Cardiac muscle cell (in vitro differentiated cells and primary cell): ENCODE results near the gene THUMPD3. TPM values are rescaled to one million over a fixed set of nuclear protein-coding genes. Genes with fewer than 3 reads are reported as not detected.
A peak's percentile ranks its signal among the peaks of the same experiment; 100 is the strongest.

Source experiments
- DNase-seq, 2 donors: peaks; one replicate each; pipeline versions ENCODE4 v3.0.0 to v3.0.0-alpha.2; 2010 to 2017; ENCODE audit warnings: low read depth in 1 of 2, low spot score in 1 of 2
- H3K27ac ChIP-seq: fragments of 200-600 bp; sonication (generic); 2 replicates; pipeline ENCODE4 v1.5.1; 2016
- H3K27me3 ChIP-seq: fragments of 200-600 bp; sonication (generic); 2 replicates; pipeline ENCODE4 v1.6.0; 2016; ENCODE audit warnings: control low read depth
- H3K36me3 ChIP-seq: fragments of 200-600 bp; sonication (generic); 2 replicates; pipeline ENCODE4 v1.5.1; 2016; ENCODE audit warnings: control low read depth
- H3K4me1 ChIP-seq: fragments of 200-600 bp; sonication (generic); 2 replicates; pipeline ENCODE4 v1.8.1; 2017; ENCODE audit warnings: low read depth, mild to moderate bottlenecking, mixed run types
- H3K4me3 ChIP-seq: fragments of 200-600 bp; sonication (generic); 2 replicates; pipeline ENCODE4 v1.5.1; 2016; ENCODE audit warnings: mild to moderate bottlenecking
- H3K9me3 ChIP-seq: fragments of 200-600 bp; sonication (generic); 2 replicates; pipeline ENCODE4 v1.5.1; 2017; ENCODE audit warnings: low read depth, mild to moderate bottlenecking, control low read depth
- polyA plus RNA-seq: library from polyadenylated mRNA; unstranded; fragments of >200 nt; fragmentation: Nextera tagmentation; extraction: Ambion mirVana; gene quantifications from 2 replicates; pipeline ENCODE4 v1.2.1, GENCODE V29; 2016
- total RNA-seq: library from RNA; depleted of rRNA; stranded (reverse); fragments of >200 nt; gene quantifications from 2 replicates; pipeline ENCODE4 v1.2.3, GENCODE V29; 2016
- TF ChIP-seq, protein P1 (sequence below): IDR thresholded peaks from 2 replicates; pipeline ENCODE4 v1.5.1; 2012; ENCODE audit warnings: low read depth, mild to moderate bottlenecking, low read length

THUMPD3 gene, protein sequence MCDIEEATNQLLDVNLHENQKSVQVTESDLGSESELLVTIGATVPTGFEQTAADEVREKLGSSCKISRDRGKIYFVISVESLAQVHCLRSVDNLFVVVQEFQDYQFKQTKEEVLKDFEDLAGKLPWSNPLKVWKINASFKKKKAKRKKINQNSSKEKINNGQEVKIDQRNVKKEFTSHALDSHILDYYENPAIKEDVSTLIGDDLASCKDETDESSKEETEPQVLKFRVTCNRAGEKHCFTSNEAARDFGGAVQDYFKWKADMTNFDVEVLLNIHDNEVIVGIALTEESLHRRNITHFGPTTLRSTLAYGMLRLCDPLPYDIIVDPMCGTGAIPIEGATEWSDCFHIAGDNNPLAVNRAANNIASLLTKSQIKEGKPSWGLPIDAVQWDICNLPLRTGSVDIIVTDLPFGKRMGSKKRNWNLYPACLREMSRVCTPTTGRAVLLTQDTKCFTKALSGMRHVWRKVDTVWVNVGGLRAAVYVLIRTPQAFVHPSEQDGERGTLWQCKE
- 24.5 and 43.5 TPM in 2 replicates for total RNA-seq
- polyA plus RNA-seq, result 33.6 and 37.7 TPM in 2 replicates

DNA sequence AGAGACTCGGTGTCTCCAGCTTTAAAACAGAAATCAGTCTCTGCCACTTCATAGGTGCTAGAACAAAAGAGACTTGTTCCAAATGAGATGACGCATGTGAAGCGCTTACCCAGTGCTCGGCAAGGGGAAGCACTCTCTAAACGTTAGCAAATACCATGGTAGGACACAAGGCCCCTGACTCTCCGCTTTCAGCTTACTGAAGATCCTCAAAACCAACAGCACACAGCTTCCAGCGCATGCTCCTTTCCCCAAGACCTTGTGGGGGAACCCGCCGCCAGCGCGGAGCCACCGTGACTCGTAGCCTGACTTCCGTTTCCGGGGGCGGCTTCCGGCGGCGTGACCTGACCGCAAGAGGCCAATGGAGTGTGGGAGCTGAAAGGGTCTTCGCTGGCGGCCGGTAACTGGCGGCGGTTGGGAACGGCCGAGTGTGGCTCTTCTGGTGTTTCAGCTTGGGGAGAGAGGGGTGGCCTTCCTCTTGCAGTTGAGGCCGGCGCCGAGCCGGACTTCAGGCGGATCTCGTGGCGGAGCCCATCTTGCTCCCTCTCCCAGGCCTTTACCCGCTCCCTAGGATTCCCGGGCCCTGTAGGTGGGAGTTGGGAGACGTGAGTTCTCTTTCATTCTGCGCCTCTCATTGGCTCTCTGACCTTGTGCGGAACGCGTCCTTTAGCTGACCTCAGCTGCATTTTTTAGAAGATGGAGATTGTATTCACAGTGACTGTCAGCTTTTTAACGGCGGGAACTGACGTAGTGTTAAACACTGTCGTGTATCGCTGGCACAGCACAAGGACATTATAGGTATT is at the start of gene THUMPD3:
Gene THUMPD3 (plus strand): TSS at position 324 of the 800 bp plus-strand sequence. CDS start 2,015 bp downstream, outside the sequence.
- peak within 1 kb of the TSS; percentile 96 for H3K27ac ChIP-seq
- peak; percentile 93 to 96 for DNase-seq
- peaks cover 26% of the 10 kb centered on the region for H3K36me3 ChIP-seq
- TF ChIP-seq, protein P1, sequence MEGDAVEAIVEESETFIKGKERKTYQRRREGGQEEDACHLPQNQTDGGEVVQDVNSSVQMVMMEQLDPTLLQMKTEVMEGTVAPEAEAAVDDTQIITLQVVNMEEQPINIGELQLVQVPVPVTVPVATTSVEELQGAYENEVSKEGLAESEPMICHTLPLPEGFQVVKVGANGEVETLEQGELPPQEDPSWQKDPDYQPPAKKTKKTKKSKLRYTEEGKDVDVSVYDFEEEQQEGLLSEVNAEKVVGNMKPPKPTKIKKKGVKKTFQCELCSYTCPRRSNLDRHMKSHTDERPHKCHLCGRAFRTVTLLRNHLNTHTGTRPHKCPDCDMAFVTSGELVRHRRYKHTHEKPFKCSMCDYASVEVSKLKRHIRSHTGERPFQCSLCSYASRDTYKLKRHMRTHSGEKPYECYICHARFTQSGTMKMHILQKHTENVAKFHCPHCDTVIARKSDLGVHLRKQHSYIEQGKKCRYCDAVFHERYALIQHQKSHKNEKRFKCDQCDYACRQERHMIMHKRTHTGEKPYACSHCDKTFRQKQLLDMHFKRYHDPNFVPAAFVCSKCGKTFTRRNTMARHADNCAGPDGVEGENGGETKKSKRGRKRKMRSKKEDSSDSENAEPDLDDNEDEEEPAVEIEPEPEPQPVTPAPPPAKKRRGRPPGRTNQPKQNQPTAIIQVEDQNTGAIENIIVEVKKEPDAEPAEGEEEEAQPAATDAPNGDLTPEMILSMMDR, result no peak
- peaks cover 12% of the 10 kb centered on the region for H3K4me1 ChIP-seq
- peaks cover 17% of the 10 kb centered on the region for H3K27me3 ChIP-seq
- H3K4me3 ChIP-seq, result peak within 1 kb of the TSS; percentile 38
- H3K9me3 ChIP-seq, result no peaks in the 10 kb centered on the region

DNA sequence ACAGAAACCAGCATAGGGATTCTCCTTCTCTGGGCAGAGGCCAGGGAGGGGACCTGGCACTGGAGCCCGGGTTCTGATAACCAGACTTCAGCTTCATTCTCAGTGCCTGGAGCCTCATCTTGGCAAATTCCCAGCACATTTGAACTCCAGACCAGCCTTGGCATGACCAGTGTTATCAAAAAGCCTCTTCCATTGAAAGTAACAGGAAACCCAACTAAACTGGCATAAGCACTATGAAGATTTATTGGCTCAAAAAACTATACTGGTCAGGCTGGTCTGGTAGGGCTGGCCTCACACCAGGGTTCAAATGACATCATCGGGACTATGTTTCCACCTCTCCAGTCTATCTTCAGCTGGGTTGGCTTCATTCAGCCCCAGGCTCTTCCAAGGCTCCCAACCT is 48.1 kb upstream of the THUMPD3 start:
- TF ChIP-seq, protein P1, result no peak
- no peak for DNase-seq
- Histone ChIP-seq H3K27me3 (no peaks in the 10 kb centered on the region), H3K9me3 (no peaks in the 10 kb centered on the region), H3K36me3 (no peaks in the 10 kb centered on the region), H3K4me1 (no peaks in the 10 kb centered on the region), H3K27ac (no peak overlapping the region), H3K4me3 (no peak overlapping the region)

DNA sequence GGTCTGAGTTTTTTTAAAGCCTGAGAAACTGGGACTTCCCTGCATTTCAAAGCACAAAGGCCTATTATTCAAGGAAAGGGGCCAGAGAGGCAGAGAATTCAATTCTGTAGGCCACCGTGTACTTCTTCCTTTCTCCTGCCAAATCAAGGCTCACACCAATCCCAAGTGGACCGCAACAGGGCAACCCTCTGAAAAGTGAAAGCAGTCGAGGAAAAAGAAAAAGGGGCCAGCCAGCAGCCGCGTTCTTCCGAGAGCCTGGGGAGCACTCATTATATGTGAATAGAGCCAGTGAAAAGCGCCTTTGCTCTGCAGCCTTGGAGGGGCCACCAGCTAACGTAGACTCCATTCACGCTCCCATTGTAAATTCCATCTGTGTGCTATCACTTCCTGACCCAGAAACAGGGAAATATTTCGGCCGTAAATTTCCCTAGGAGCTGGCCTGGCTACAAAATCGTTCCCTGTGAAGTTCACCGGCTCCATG is 45.9 kb upstream of the THUMPD3 start:
- Histone ChIP-seq H3K27me3 (no peaks in the 10 kb centered on the region), H3K4me3 (no peak overlapping the region), H3K4me1 (no peaks in the 10 kb centered on the region)

DNA sequence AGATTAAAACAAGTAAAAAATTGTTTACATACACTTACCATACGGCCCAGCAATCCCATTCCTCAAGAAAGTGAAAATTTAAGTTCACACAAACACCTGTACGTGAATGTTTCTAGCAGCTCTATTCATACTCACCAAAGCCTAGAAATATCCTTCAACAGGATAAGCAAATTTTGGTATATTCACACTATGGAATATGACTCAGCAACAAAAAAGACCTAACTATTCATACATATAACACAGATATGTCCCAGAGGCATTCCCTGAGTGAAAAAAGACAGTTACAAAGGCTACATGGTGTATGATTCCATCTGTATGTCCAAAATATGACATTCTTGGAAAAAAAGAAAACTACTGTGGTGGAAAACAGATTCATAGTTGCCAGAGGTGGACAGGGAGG is 40.1 kb upstream of the THUMPD3 start:
- no peak overlapping the region for H3K27ac ChIP-seq
- no peak overlapping the region for H3K4me3 ChIP-seq
- H3K4me1 ChIP-seq, result no peaks in the 10 kb centered on the region
- no peak for DNase-seq
- H3K27me3 ChIP-seq, result no peaks in the 10 kb centered on the region
- H3K9me3 ChIP-seq, result no peaks in the 10 kb centered on the region
- TF ChIP-seq, protein P1, result no peak
- no peaks in the 10 kb centered on the region for H3K36me3 ChIP-seq

More for the DNA sequence above, 45.9 kb upstream of the THUMPD3 start:
- Histone ChIP-seq H3K36me3 (no peaks in the 10 kb centered on the region), H3K9me3 (no peaks in the 10 kb centered on the region), H3K27ac (no peak overlapping the region)
- DNase-seq, result peak in 1 of 2 donors; percentile 77
- TF ChIP-seq, protein P1, result no peak

DNA sequence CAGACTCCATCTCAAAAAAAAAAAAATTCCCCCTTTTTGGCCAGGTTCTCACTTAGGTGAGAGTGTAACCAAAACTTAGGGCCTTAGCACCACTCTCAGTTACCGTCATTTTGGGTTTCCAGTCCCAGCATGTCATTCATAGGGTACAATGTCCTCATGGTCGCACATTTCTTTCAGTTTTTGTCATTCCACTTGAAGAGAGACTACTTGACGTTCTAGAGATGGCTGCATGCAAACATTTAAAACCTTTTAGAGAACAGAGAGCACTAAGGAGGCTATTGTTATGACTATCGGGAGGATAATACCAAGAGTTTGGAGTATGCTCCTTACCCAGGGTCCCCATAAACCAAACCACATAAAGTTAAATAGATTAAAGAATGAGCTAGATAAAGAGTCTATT is 37.9 kb upstream of the THUMPD3 start:
- H3K9me3 ChIP-seq, result no peaks in the 10 kb centered on the region
- no peaks in the 10 kb centered on the region for H3K36me3 ChIP-seq
- no peak overlapping the region for H3K27ac ChIP-seq
- no peak for DNase-seq
- no peaks in the 10 kb centered on the region for H3K27me3 ChIP-seq
- TF ChIP-seq, protein P1, result no peak
- H3K4me3 ChIP-seq, result no peak overlapping the region
- no peaks in the 10 kb centered on the region for H3K4me1 ChIP-seq
